Transverse colon (tissue), 4 donors: ENCODE results near the gene CCR3. TPM values are rescaled to one million over a fixed set of nuclear protein-coding genes. Genes with fewer than 3 reads are reported as not detected.

Source experiments
- DNase-seq: peaks from one replicate; pipeline ENCODE4 v3.0.0-alpha.2; 2019
- H3K27ac ChIP-seq, 4 donors: fragments of 200-600 bp; sonication (generic); 2 replicates each; pipeline ENCODE4 v1.5.1; 2016 to 2018; ENCODE audit warnings: inconsistent platforms in 4 of 4
- H3K27me3 ChIP-seq: fragments of 200-600 bp; sonication (generic); 2 replicates; pipeline ENCODE4 v1.5.1; 2017; ENCODE audit warnings: inconsistent platforms
- H3K36me3 ChIP-seq, 4 donors: fragments of 200-600 bp; sonication (generic); 2 replicates each; pipeline ENCODE4 v1.5.1; 2017 to 2019; ENCODE audit warnings: inconsistent platforms in 4 of 4
- H3K4me1 ChIP-seq, 4 donors: fragments of 200-600 bp; sonication (generic); 2 replicates each; pipeline ENCODE4 v1.5.1; 2017 to 2020; ENCODE audit warnings: inconsistent platforms in 4 of 4
- H3K4me3 ChIP-seq, 4 donors: fragments of 200-600 bp; sonication (generic); 1 replicate in 1 of 4; 2 replicates in 3 of 4; pipeline versions ENCODE4 v1.5.1 to v1.6.1; 2017 to 2019; ENCODE audit warnings: inconsistent platforms in 4 of 4
- H3K9me3 ChIP-seq, 2 donors: fragments of 200-600 bp; sonication (generic); 2 replicates each; pipeline ENCODE4 v1.5.1; 2017 to 2019; ENCODE audit warnings: inconsistent platforms in 2 of 2
- EP300 ChIP-seq: sonication (generic); formaldehyde crosslinking; IDR thresholded peaks from one replicate; pipeline ENCODE4 v1.6.1; 2017; ENCODE audit warnings: antibody characterized with exemption, low read depth
- POLR2A ChIP-seq: fragments of 450-650 bp; IDR thresholded peaks from one replicate; pipeline ENCODE4 v1.6.1; 2016; ENCODE audit warnings: antibody characterized with exemption, mild to moderate bottlenecking, moderate library complexity
- POLR2AphosphoS5 ChIP-seq, 3 donors: sonication (generic); formaldehyde crosslinking; IDR thresholded peaks; one replicate each; pipeline ENCODE4 v1.6.1; 2016; ENCODE audit warnings: antibody characterized with exemption in 3 of 3
- WGBS, 2 donors: methylation state at CpG; one replicate each; pipeline ENCODE4 v1.1.5; 2018; ENCODE audit warnings: low coverage in 1 of 2; 5-methylcytosine and 5-hydroxymethylcytosine counted together
- in situ Hi-C, 4 donors: fragments of 200-750 bp; cut with MboI; loops; one replicate each; pipeline versions ENCODE4 v1.15.0 to v1.15.1; 2017; ENCODE audit warnings: low sequenced_read_pairs in 3 of 4, low pct_ligation_motif_present in 1 of 4, low pct_unique_long_range_greater_than_20kb in 1 of 4
- intact Hi-C: fragments of 100-400 bp; cut with DNase I; formaldehyde crosslinking; loops from one replicate; pipeline ENCODE4 v1.15.1; 2023; ENCODE audit warnings: low total_unique reads
- total RNA-seq, 4 donors: library from RNA; depleted of rRNA; stranded (reverse); fragments of >200 nt; gene quantifications; one replicate each; pipeline ENCODE4 v1.1.0, GENCODE V29; 2016
- TF ChIP-seq, protein P1 (sequence below), 5 experiments: fragments of 200-600 bp in 3 of 5; fragments of 450-650 bp in 2 of 5; sonication (generic) in 3 of 5; IDR thresholded peaks; 1 replicate in 2 of 5; 2 replicates in 3 of 5; pipeline ENCODE4 v1.5.1; 2016 to 2017; ENCODE audit warnings: antibody characterized with exemption in 5 of 5, inconsistent platforms in 3 of 5, mild to moderate bottlenecking in 2 of 5, moderate library complexity in 1 of 5

Gene CCR3
- total RNA-seq, 4 donors from 2014 or later, result not detected

DNA sequence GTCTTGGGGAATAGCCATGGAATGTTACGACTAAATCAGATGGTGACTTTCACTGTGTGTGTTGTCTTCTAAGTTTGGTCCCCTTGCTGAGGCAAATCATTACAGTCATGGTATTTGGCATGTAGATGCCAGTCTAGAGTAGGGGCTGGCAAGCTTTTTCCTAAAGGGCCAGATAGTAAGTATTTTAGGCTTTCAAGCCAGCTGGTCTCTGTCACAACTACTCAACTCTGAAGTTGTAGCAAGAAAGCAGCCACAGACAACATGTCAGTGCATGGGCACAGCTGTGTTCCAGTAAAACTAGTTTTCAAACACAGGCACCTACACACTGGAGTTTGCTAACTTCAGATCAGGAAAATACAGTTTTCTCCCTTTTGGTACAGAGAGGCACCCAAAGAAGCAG, 39.3 kb downstream of the CCR3 start:
- Histone ChIP-seq H3K4me3 (no peak overlapping the region), H3K27ac (no peak overlapping the region), H3K27me3 (no peaks in the 10 kb centered on the region), H3K36me3 (no peaks in the 10 kb centered on the region), H3K9me3 (no peaks in the 10 kb centered on the region), H3K4me1 (no peaks in the 10 kb centered on the region)
- TF ChIP-seq EP300, result no peak
- no peak for TF ChIP-seq POLR2A
- TF ChIP-seq POLR2AphosphoS5 (IDR thresholded peaks at IDR 0.05), result no peak
- TF ChIP-seq, protein P1, sequence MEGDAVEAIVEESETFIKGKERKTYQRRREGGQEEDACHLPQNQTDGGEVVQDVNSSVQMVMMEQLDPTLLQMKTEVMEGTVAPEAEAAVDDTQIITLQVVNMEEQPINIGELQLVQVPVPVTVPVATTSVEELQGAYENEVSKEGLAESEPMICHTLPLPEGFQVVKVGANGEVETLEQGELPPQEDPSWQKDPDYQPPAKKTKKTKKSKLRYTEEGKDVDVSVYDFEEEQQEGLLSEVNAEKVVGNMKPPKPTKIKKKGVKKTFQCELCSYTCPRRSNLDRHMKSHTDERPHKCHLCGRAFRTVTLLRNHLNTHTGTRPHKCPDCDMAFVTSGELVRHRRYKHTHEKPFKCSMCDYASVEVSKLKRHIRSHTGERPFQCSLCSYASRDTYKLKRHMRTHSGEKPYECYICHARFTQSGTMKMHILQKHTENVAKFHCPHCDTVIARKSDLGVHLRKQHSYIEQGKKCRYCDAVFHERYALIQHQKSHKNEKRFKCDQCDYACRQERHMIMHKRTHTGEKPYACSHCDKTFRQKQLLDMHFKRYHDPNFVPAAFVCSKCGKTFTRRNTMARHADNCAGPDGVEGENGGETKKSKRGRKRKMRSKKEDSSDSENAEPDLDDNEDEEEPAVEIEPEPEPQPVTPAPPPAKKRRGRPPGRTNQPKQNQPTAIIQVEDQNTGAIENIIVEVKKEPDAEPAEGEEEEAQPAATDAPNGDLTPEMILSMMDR (IDR thresholded peaks at IDR 0.05), result no peak
- no peak for DNase-seq
- 91 to 100% methylated on average over 1 of the region's 1 CpG for WGBS, 2 donors
- intact Hi-C loops, result no loop called here
- in situ Hi-C loops, result loop anchor here in 2 of 4 donors (5.0 to 10.0 kb wide), 2 partner anchors 83 to 86 kb away; no protein-coding TSS in a partner anchor

DNA sequence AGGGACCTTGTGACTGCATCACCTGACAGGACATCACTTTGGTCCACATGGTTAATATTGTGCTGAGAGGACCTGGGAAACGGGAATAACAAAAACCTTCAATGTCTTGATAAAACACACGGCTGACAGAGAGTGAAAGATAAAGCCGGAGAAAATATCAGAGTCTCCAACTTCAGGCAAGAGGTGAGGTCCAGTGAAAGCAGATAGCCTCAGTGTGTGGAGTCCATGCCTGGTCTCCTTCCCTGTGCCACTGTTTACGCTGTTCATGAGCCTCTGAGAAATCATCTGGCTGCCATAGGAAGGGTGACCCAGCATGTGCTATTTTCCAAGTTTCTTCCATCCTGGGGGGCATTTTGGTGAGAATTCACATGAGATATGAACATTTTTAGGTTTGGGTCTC, 39.8 kb downstream of the CCR3 start:
- no peak overlapping the region for H3K4me3 ChIP-seq
- DNase-seq, result no peak
- WGBS, 2 donors, result 90 to 94% methylated on average over 2 to 4 of the region's 4 CpGs
- no peaks in the 10 kb centered on the region for H3K4me1 ChIP-seq
- no peaks in the 10 kb centered on the region for H3K9me3 ChIP-seq
- H3K27me3 ChIP-seq, result no peaks in the 10 kb centered on the region
- no peak for TF ChIP-seq POLR2A
- no peak for TF ChIP-seq POLR2AphosphoS5 (IDR thresholded peaks at IDR 0.05)
- TF ChIP-seq EP300, result no peak
- TF ChIP-seq, protein P1 (IDR thresholded peaks at IDR 0.05), result no peak
- no peaks in the 10 kb centered on the region for H3K36me3 ChIP-seq
- intact Hi-C loops (no loop called here), in situ Hi-C loops (loop anchor here in 2 of 4 donors (5.0 to 10.0 kb wide), 2 partner anchors 83 to 85 kb away; no protein-coding TSS in a partner anchor)
- no peak overlapping the region for H3K27ac ChIP-seq

DNA sequence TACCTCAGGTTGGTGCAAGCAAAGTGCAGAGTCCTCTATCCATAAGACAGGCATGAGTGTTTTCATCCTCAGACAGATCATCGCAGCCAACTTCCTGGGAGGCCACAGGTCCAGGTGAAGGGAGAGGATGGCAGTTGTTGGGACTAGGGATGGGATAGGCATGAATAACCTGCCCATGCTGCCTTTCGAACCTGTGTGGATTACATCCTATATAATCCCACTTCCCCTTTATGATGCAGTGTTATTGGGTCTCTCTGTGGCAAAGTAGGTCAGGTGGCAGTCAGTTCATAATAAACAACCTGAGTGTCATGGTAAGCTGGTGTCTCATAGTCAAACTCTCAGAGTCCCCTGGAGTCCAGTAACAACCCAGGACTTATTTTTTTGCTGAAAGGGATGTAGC, 40.4 kb downstream of the CCR3 start:
- 85% methylated on average over 2 of the region's 2 CpGs; no CpG with 5 or more reads in 1 of the 2 donors for WGBS, 2 donors
- Histone ChIP-seq H3K27ac (no peak overlapping the region), H3K9me3 (no peaks in the 10 kb centered on the region), H3K4me3 (no peak overlapping the region), H3K36me3 (no peaks in the 10 kb centered on the region), H3K27me3 (no peaks in the 10 kb centered on the region), H3K4me1 (no peaks in the 10 kb centered on the region)
- intact Hi-C loops (no loop called here), in situ Hi-C loops (loop anchor here in 2 of 4 donors (5.0 to 10.0 kb wide), 2 partner anchors 82 to 85 kb away; no protein-coding TSS in a partner anchor)
- no peak for DNase-seq
- TF ChIP-seq POLR2AphosphoS5 (IDR thresholded peaks at IDR 0.05) (no peak), POLR2A (no peak), EP300 (no peak)
- TF ChIP-seq, protein P1 (IDR thresholded peaks at IDR 0.05), result no peak

DNA sequence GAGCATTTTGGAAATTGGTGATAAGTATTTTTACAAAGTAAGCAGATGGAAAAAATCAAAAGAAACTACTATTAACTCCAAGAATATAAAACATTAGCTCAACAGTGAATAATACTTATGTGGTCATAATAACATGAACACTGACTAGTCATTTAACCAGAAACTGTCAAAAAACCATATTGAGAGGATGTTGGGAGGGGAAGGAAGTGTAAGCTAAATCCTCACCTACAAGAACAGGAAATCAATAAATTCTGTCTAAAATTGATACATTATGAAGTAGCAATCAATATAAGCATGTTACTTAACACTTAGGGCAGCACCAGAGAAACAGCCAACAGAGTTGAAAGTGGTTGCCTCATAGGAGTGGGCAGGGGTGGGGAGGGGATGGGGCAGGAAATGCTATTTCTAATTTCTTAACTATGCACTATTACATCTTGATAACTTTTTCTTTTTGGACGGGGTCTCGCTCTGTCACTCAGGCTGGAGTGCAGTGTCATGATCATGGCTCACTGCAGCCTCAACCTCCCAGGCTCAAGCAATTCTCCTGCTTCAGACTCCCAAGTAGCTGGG, 41.7 kb downstream of the CCR3 start:
- no peaks in the 10 kb centered on the region for H3K27me3 ChIP-seq
- no peak for DNase-seq
- no peak overlapping the region for H3K4me3 ChIP-seq
- 93 to 100% methylated on average over 2 of the region's 2 CpGs for WGBS, 2 donors
- in situ Hi-C loops, result loop anchor here in 2 of 4 donors (5.0 to 10.0 kb wide), 2 partner anchors 81 to 83 kb away; no protein-coding TSS in a partner anchor
- intact Hi-C loops, result no loop called here
- H3K4me1 ChIP-seq, result no peaks in the 10 kb centered on the region
- no peaks in the 10 kb centered on the region for H3K9me3 ChIP-seq
- no peak overlapping the region for H3K27ac ChIP-seq
- TF ChIP-seq, protein P1 (IDR thresholded peaks at IDR 0.05), result no peak
- TF ChIP-seq POLR2AphosphoS5 (IDR thresholded peaks at IDR 0.05) (no peak), EP300 (no peak), POLR2A (no peak)
- no peaks in the 10 kb centered on the region for H3K36me3 ChIP-seq
